Spleen (tissue), 11 donors: ENCODE data around the gene SLC41A3. TPM values are rescaled to one million over a fixed set of nuclear protein-coding genes. Genes with fewer than 3 reads are reported as not detected.
"Not testable (repeated sequence)": the region's sequence is repeated elsewhere in the genome, so short reads cannot be mapped to it uniquely, and the experiment has no call there.

Experiments used
- DNase-seq: peaks from one replicate; pipeline ENCODE4 v3.0.0-alpha.2; 2020
- H3K27ac ChIP-seq, 8 donors: fragments of 200-600 bp; sonication (generic) in 7 of 8; 1 replicate in 4 of 8; 2 replicates in 4 of 8; pipeline versions ENCODE4 v1.5.0 to v1.8.0; 2016 to 2021; ENCODE audit warnings: inconsistent platforms in 4 of 8, mild to moderate bottlenecking in 4 of 8, moderate library complexity in 1 of 8
- H3K27me3 ChIP-seq, 7 donors: fragments of 200-600 bp; sonication (generic) in 6 of 7; replicated peaks in 1 of 7; 1 replicate in 4 of 7; 2 replicates in 3 of 7; pipeline versions ENCODE4 v1.5.0 to v1.8.0; 2016 to 2021; ENCODE audit warnings: inconsistent platforms in 3 of 7, mild to moderate bottlenecking in 1 of 7
- H3K36me3 ChIP-seq, 6 donors: fragments of 200-600 bp; sonication (generic) in 5 of 6; 1 replicate in 4 of 6; 2 replicates in 2 of 6; pipeline versions ENCODE4 v1.5.0 to v1.8.0; 2016 to 2021; ENCODE audit warnings: inconsistent platforms in 2 of 6
- H3K4me1 ChIP-seq, 6 donors: fragments of 200-600 bp; sonication (generic) in 5 of 6; 1 replicate in 3 of 6; 2 replicates in 3 of 6; pipeline versions ENCODE4 v1.5.0 to v1.8.0; 2016 to 2021; ENCODE audit warnings: inconsistent platforms in 3 of 6
- H3K4me3 ChIP-seq, 8 donors: fragments of 200-600 bp; sonication (generic) in 7 of 8; 1 replicate in 4 of 8; 2 replicates in 4 of 8; pipeline versions ENCODE4 v1.5.0 to v1.8.0; 2016 to 2021; ENCODE audit warnings: inconsistent platforms in 4 of 8, mild to moderate bottlenecking in 4 of 8, moderate library complexity in 2 of 8
- H3K9me3 ChIP-seq, 8 donors: fragments of 200-600 bp; sonication (generic) in 7 of 8; 1 replicate in 4 of 8; 2 replicates in 4 of 8; pipeline versions ENCODE4 v1.5.0 to v1.8.0; 2016 to 2021; ENCODE audit warnings: inconsistent platforms in 4 of 8
- CTCF ChIP-seq, 11 experiments: fragments of 200-600 bp in 7 of 11; fragments of 450-650 bp in 4 of 11; sonication (generic) in 4 of 11; IDR thresholded peaks in 8 of 11; conservative IDR thresholded peaks in 3 of 11; 1 replicate in 7 of 11; 2 replicates in 4 of 11; pipeline versions ENCODE4 v1.4.0 to v1.8.0; 2016 to 2021; ENCODE audit warnings: antibody characterized with exemption in 11 of 11, inconsistent platforms in 4 of 11, mild to moderate bottlenecking in 1 of 11
- POLR2A ChIP-seq, 3 donors: fragments of 450-650 bp; IDR thresholded peaks; one replicate each; pipeline ENCODE4 v1.5.1; 2017; ENCODE audit warnings: antibody characterized with exemption in 3 of 3, mild to moderate bottlenecking in 1 of 3
- POLR2AphosphoS5 ChIP-seq, 3 donors: sonication (generic); formaldehyde crosslinking; IDR thresholded peaks; one replicate each; pipeline ENCODE4 v1.5.1; 2017; ENCODE audit warnings: antibody characterized with exemption in 3 of 3
- WGBS, 5 donors: extraction: QIAGEN DNeasy Blood & Tissue Kit in 3 of 5; methylation state at CpG; one replicate each; pipeline versions ENCODE4 v1.1.5 to v1.1.7; 2013 to 2018; 5-methylcytosine and 5-hydroxymethylcytosine counted together
- intact Hi-C: fragments of 100-400 bp; cut with DNase I; formaldehyde crosslinking; loops from one replicate; pipeline ENCODE4 v1.15.0; 2023; ENCODE audit warnings: low total_unique reads
- polyA plus RNA-seq, 3 donors: library from polyadenylated mRNA; stranded (reverse); fragments of 200-250 nt; gene quantifications; one replicate each; pipeline ENCODE4 v1.2.1, GENCODE V29; 2013
- total RNA-seq, 7 donors: library from RNA; depleted of rRNA in 3 of 7; stranded (reverse); fragments of >200 nt in 3 of 7; fragmentation: NEBNext Ultra II Directional in 4 of 7; extraction: Animal tissue kit (Norgen Biotek cat#: 25700) in 4 of 7; gene quantifications; one replicate each; pipeline versions ENCODE4 v1.1.0 to v1.2.1, GENCODE V29; 2016 to 2021
- donor health status: healthy with polysubstance abuse.
- donor health status: DM: no; HTN: no; CAD: no; lungs with moderate emphysema.
- donor health status: DM: no; HTN: no; CAD: no.
- donor health status: Bipolar disorder and iron deficiency.
- donor health status: healthy.
- donor health status: DM: no; HTN: no; CAD: no.
- donor health status: DM: yes; HTN: yes; CAD: no.

The SLC41A3 gene
- total and polyA plus RNA-seq, 10 donors = 16.3 to 43.7 (median 33.7) TPM

GRCh38 chr3:126004217-126004616 lies 79.7 kb downstream of the SLC41A3 start:
- intact Hi-C loops = no loop called here
- TF ChIP-seq POLR2AphosphoS5 (IDR thresholded peaks at IDR 0.05) (no peak), CTCF (IDR thresholded peaks at IDR 0.05 in 8 of 11, conservative IDR thresholded peaks at IDR 0.05 in 3 of 11) (no peak), POLR2A (IDR thresholded peaks at IDR 0.05) (no peak)
- Histone ChIP-seq H3K9me3 (peaks cover 0 to 50% (median 22%) of the 10 kb centered on the region in 8 donors), H3K4me1 (no peaks in the 10 kb centered on the region), H3K27me3 (no peaks in the 10 kb centered on the region), H3K36me3 (peaks cover 0 to 51% (median 27%) of the 10 kb centered on the region in 6 donors), H3K4me3 (no peak overlapping the region), H3K27ac (no peak overlapping the region)
- no peak for DNase-seq
- 88 to 98% (median 93%) methylated on average over 6 of the region's 6 CpGs for WGBS, 5 donors

- H3K4me1 ChIP-seq = no peaks in the 10 kb centered on the region
- no peak for DNase-seq
- no peaks in the 10 kb centered on the region for H3K27me3 ChIP-seq
- no peak overlapping the region for H3K4me3 ChIP-seq
- TF ChIP-seq POLR2AphosphoS5 (IDR thresholded peaks at IDR 0.05) (no peak), POLR2A (IDR thresholded peaks at IDR 0.05) (no peak), CTCF (IDR thresholded peaks at IDR 0.05 in 8 of 11, conservative IDR thresholded peaks at IDR 0.05 in 3 of 11) (no peak)
- peaks cover 0 to 45% (median 23%) of the 10 kb centered on the region in 6 donors for H3K36me3 ChIP-seq
- WGBS, 5 donors = 86 to 97% (median 94%) methylated on average over 7 to 10 of the region's 10 CpGs
- peaks cover 0 to 56% (median 27%) of the 10 kb centered on the region in 8 donors for H3K9me3 ChIP-seq
- no peak overlapping the region for H3K27ac ChIP-seq
- intact Hi-C loops = no loop called here
Observed at GRCh38 chr3:126003447-126004190, 80.3 kb downstream of the SLC41A3 start.

GRCh38 chr3:126002189-126002588 lies 81.7 kb downstream of the SLC41A3 start:
- H3K27ac ChIP-seq = no peak overlapping the region
- H3K4me3 ChIP-seq = no peak overlapping the region
- H3K36me3 ChIP-seq = peaks cover 0 to 31% (median 10%) of the 10 kb centered on the region in 6 donors
- H3K27me3 ChIP-seq = no peaks in the 10 kb centered on the region
- H3K4me1 ChIP-seq = no peaks in the 10 kb centered on the region
- DNase-seq = no peak
- TF ChIP-seq CTCF (IDR thresholded peaks at IDR 0.05 in 8 of 11, conservative IDR thresholded peaks at IDR 0.05 in 3 of 11) (no peak), POLR2A (IDR thresholded peaks at IDR 0.05) (no peak), POLR2AphosphoS5 (IDR thresholded peaks at IDR 0.05) (no peak)
- intact Hi-C loops = no loop called here
- H3K9me3 ChIP-seq = peaks cover 0 to 64% (median 33%) of the 10 kb centered on the region in 8 donors

- 87 to 95% (median 91%) methylated on average over 2 to 4 of the region's 4 CpGs for WGBS, 5 donors
- H3K4me3 ChIP-seq, H3K36me3 ChIP-seq, intact Hi-C loops, DNase-seq, H3K4me1 ChIP-seq, H3K27ac ChIP-seq, H3K27me3 ChIP-seq: not testable (repeated sequence)
- H3K9me3 ChIP-seq = peaks cover 0 to 47% (median 29%) of the 10 kb centered on the region in 8 donors
Observed at GRCh38 chr3:125996751-125997150, 87.2 kb downstream of the SLC41A3 start.
